Thyroid gland (tissue), 4 donors: Measurements from ENCODE around the gene PFDN1. TPM values are rescaled to one million over a fixed set of nuclear protein-coding genes. Genes with fewer than 3 reads are reported as not detected.
A peak's percentile ranks its signal among the peaks of the same experiment; 100 is the strongest.

Source experiments
- DNase-seq, 2 donors: peaks; one replicate each; pipeline ENCODE4 v3.0.0-alpha.2; 2019
- H3K27ac ChIP-seq, 3 donors: fragments of 200-600 bp; sonication (generic); 1 replicate in 2 of 3; 2 replicates in 1 of 3; pipeline ENCODE4 v1.5.1; 2016 to 2019; ENCODE audit warnings: mild to moderate bottlenecking in 1 of 3, moderate library complexity in 1 of 3
- H3K27me3 ChIP-seq: fragments of 200-600 bp; sonication (generic); one replicate; pipeline ENCODE4 v1.5.1; 2019
- H3K36me3 ChIP-seq, 2 donors: fragments of 200-600 bp; sonication (generic); one replicate each; pipeline ENCODE4 v1.5.1; 2016 to 2019
- H3K4me1 ChIP-seq, 2 donors: fragments of 200-600 bp; sonication (generic); one replicate each; pipeline ENCODE4 v1.5.1; 2017 to 2019
- H3K4me3 ChIP-seq, 3 donors: fragments of 200-600 bp; sonication (generic); replicated peaks in 1 of 3; 1 replicate in 2 of 3; 2 replicates in 1 of 3; pipeline ENCODE4 v1.5.1; 2016; ENCODE audit warnings: mild to moderate bottlenecking in 1 of 3
- H3K9me3 ChIP-seq: fragments of 200-600 bp; sonication (generic); one replicate; pipeline ENCODE4 v1.5.1; 2017
- CTCF ChIP-seq, 6 experiments: fragments of 200-600 bp in 3 of 6; fragments of 450-650 bp in 3 of 6; sonication (generic) in 3 of 6; IDR thresholded peaks; one replicate each; pipeline ENCODE4 v1.5.1; 2016 to 2019; ENCODE audit warnings: antibody characterized with exemption in 6 of 6, mild to moderate bottlenecking in 2 of 6, inconsistent platforms in 1 of 6, moderate library complexity in 1 of 6
- POLR2A ChIP-seq, 2 donors: fragments of 450-650 bp; IDR thresholded peaks; one replicate each; pipeline ENCODE4 v1.6.1; 2017; ENCODE audit warnings: antibody characterized with exemption in 2 of 2, mild to moderate bottlenecking in 2 of 2, moderate library complexity in 1 of 2
- WGBS, 2 donors: methylation state at CpG; one replicate each; pipeline ENCODE4 v1.1.5; 2017; 5-methylcytosine and 5-hydroxymethylcytosine counted together
- intact Hi-C: fragments of 100-400 bp; cut with DNase I; formaldehyde crosslinking; loops from one replicate; pipeline ENCODE4 v1.15.1; 2023
- total RNA-seq, 4 donors: library from RNA; depleted of rRNA; stranded (reverse); fragments of >200 nt; gene quantifications; one replicate each; pipeline ENCODE4 v1.2.3, GENCODE V29; 2016

PFDN1 gene
- total RNA-seq, 4 donors from 2014 or later = 58.2 to 106 (median 87.8) TPM

- Histone ChIP-seq H3K4me1 (peaks cover 27 to 43% of the 10 kb centered on the region in 2 donors), H3K27ac (peak overlapping the region in 2 of 3 donors; percentile 29), H3K27me3 (no peaks in the 10 kb centered on the region), H3K4me3 (no peak overlapping the region), H3K36me3 (peaks cover 0 to 3% of the 10 kb centered on the region in 2 donors), H3K9me3 (no peaks in the 10 kb centered on the region)
- intact Hi-C loops = no loop called here
- TF ChIP-seq POLR2A (IDR thresholded peaks at IDR 0.05) (no peak), CTCF (IDR thresholded peaks at IDR 0.05) (no peak)
- DNase-seq = no peak
- WGBS, 2 donors = 71 to 75% methylated on average over 1 of the region's 1 CpG
These were observed 40.0 kb upstream of the PFDN1 start for GRCh38 chr5:140342896-140343295.

DNA sequence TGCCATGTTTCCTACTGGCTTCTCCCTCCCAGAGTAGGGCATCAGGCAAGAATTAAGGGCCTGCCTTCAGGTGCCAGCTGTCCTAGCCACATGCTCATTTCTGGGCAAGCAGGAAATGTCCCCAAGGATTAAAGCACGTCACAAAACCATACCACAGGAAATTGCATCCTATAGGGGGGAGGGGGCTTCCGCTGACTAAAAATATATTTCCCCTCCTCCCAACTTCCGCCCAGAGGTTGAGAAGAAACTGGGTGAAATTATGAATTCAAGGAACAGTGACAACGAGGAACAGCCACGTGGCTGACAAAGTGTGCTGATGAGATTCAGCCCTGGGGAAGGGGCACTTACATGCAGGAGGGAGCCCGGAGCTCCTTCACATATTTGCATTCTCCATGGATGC, 39.4 kb upstream of the PFDN1 start:
- Histone ChIP-seq H3K4me1 (peaks cover 25 to 37% of the 10 kb centered on the region in 2 donors), H3K36me3 (peaks cover 0 to 3% of the 10 kb centered on the region in 2 donors), H3K27me3 (no peaks in the 10 kb centered on the region), H3K27ac (no peak overlapping the region), H3K9me3 (no peaks in the 10 kb centered on the region), H3K4me3 (no peak overlapping the region)
- TF ChIP-seq CTCF (IDR thresholded peaks at IDR 0.05) = no peak
- TF ChIP-seq POLR2A (IDR thresholded peaks at IDR 0.05) = no peak
- intact Hi-C loops = no loop called here
- WGBS, 2 donors = 75 to 81% methylated on average over 6 of the region's 6 CpGs
- no peak for DNase-seq

GRCh38 chr5:140341591-140341990, 38.7 kb upstream of the PFDN1 start:
- TF ChIP-seq POLR2A (IDR thresholded peaks at IDR 0.05) (no peak), CTCF (IDR thresholded peaks at IDR 0.05) (no peak)
- no peaks in the 10 kb centered on the region for H3K27me3 ChIP-seq
- H3K4me3 ChIP-seq = no peak overlapping the region
- no peak for DNase-seq
- 74 to 78% methylated on average over 4 of the region's 5 CpGs for WGBS, 2 donors
- peaks cover 20 to 32% of the 10 kb centered on the region in 2 donors for H3K4me1 ChIP-seq
- peak overlapping the region in 1 of 3 donors; percentile 61 for H3K27ac ChIP-seq
- intact Hi-C loops = no loop called here
- H3K36me3 ChIP-seq = peaks cover 0 to 3% of the 10 kb centered on the region in 2 donors
- no peaks in the 10 kb centered on the region for H3K9me3 ChIP-seq

DNA sequence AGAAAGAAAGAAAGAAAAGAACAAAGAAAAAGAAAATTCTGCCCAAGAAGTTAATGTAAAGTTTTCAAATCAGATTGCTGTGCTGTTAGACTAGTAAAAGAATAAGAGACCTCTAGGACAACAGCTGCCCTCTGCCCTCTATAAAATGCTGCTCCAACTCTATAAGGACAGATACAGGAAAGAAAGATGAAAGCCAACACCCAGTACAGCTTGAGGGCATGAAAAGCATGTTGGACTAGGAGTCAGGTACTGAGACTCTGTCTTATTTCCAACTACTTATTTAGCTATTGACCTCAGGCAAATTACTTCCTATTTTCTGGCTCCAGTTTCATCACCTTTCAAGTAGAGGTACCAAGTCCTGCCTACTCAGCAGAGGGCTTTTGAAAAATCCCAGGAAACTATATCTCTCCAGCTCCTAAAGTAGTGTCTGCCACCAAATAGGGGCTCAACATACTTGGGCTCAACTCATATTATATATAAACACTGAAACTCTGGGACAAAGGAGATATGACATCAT, 37.8 kb upstream of the PFDN1 start:
- Histone ChIP-seq H3K36me3 (peaks cover 0 to 5% of the 10 kb centered on the region in 2 donors), H3K4me3 (no peak overlapping the region), H3K9me3 (no peaks in the 10 kb centered on the region), H3K27me3 (no peaks in the 10 kb centered on the region), H3K27ac (no peak overlapping the region), H3K4me1 (peaks cover 17 to 32% of the 10 kb centered on the region in 2 donors)
- no peak for DNase-seq
- TF ChIP-seq POLR2A (IDR thresholded peaks at IDR 0.05) (no peak), CTCF (IDR thresholded peaks at IDR 0.05) (no peak)
- intact Hi-C loops = no loop called here

GRCh38 chr5:140339636-140340035, 36.7 kb upstream of the PFDN1 start:
- WGBS, 2 donors = 83 to 88% methylated on average over 1 to 4 of the region's 4 CpGs
- Histone ChIP-seq H3K4me3 (no peak overlapping the region), H3K9me3 (no peaks in the 10 kb centered on the region), H3K4me1 (peaks cover 7 to 25% of the 10 kb centered on the region in 2 donors), H3K27me3 (no peaks in the 10 kb centered on the region), H3K36me3 (peaks cover 0 to 11% of the 10 kb centered on the region in 2 donors), H3K27ac (no peak overlapping the region)
- TF ChIP-seq CTCF (IDR thresholded peaks at IDR 0.05) (no peak), POLR2A (IDR thresholded peaks at IDR 0.05) (no peak)
- intact Hi-C loops = no loop called here
- DNase-seq = no peak
